OCI-LY7 (cell line): ENCODE data around the gene SLC25A29. TPM values are rescaled to one million over a fixed set of nuclear protein-coding genes. Genes with fewer than 3 reads are reported as not detected.

Source experiments
- Bru-seq: library from RNA; stranded (reverse); fragments of 400-500 nt; gene quantifications from one replicate; lab custom pipeline; 2021; lab: Mats Ljungman, UMichigan
- BruChase-seq, 2 experiments: library from RNA; stranded (reverse); fragments of 400-500 nt; gene quantifications; one replicate each; lab custom pipeline; 2021; lab: Mats Ljungman, UMichigan
- BruUV-seq: library from RNA; stranded (reverse); fragments of 400-500 nt; replicated peaks from 2 replicates; lab custom pipeline; 2021; lab: Mats Ljungman, UMichigan
- CTCF ChIA-PET: fragments of 300-600 bp; sonication (Branson Sonifier 250); formaldehyde crosslinking; loops from one replicate; lab custom pipeline; 2022; ENCODE audit warnings: antibody characterized with exemption; ENCODE audit not compliant: unreplicated experiment; lab: Charles Lee
- POLR2A ChIA-PET: fragments of 300-600 bp; sonication (Branson Sonifier 250); formaldehyde crosslinking; loops from one replicate; lab custom pipeline; 2022; ENCODE audit warnings: antibody characterized with exemption; lab: Charles Lee
- DNase-seq: peaks from one replicate; pipeline ENCODE4 v3.0.0-alpha.2; 2015; ENCODE audit warnings: low spot score
- H2AFZ ChIP-seq: fragments of 200-600 bp; sonication (generic), shearing (Covaris generic); 2 replicates; pipeline ENCODE4 v1.6.1; 2014; ENCODE audit warnings: mild to moderate bottlenecking, antibody characterized with exemption, low read length, moderate library complexity
- H3K27ac ChIP-seq: fragments of 200-600 bp; sonication (generic); 2 replicates; pipeline ENCODE4 v1.5.1; 2014; ENCODE audit warnings: mixed run types, low read depth, mild to moderate bottlenecking, moderate library complexity, low read length, inconsistent platforms; ENCODE audit not compliant: poor library complexity, severe bottlenecking
- H3K36me3 ChIP-seq: fragments of 200-600 bp; sonication (generic); 2 replicates; pipeline ENCODE4 v1.6.1; 2014; ENCODE audit warnings: mild to moderate bottlenecking, antibody characterized with exemption, low read length, moderate library complexity, mixed read lengths; ENCODE audit not compliant: insufficient read depth
- H3K4me1 ChIP-seq: fragments of 200-600 bp; sonication (generic); 2 replicates; pipeline ENCODE4 v1.5.1; 2014; ENCODE audit warnings: mild to moderate bottlenecking, low read length; ENCODE audit not compliant: insufficient read depth, poor library complexity, severe bottlenecking
- H3K4me2 ChIP-seq: fragments of 200-600 bp; sonication (generic); 2 replicates; pipeline ENCODE4 v1.6.1; 2014; ENCODE audit warnings: mild to moderate bottlenecking, low read length
- H3K4me3 ChIP-seq: fragments of 200-600 bp; sonication (generic); 2 replicates; pipeline ENCODE4 v1.5.1; 2014; ENCODE audit warnings: mild to moderate bottlenecking, low read depth, low read length; ENCODE audit not compliant: poor library complexity, severe bottlenecking
- H3K79me2 ChIP-seq: fragments of 200-600 bp; sonication (generic); 2 replicates; pipeline ENCODE4 v1.6.1; 2016; ENCODE audit warnings: low read depth, mild to moderate bottlenecking, low read length, moderate library complexity, mixed read lengths; ENCODE audit not compliant: insufficient read depth
- H3K9me2 ChIP-seq: fragments of 200-600 bp; sonication (generic); 2 replicates; pipeline ENCODE4 v1.6.1; 2016; ENCODE audit warnings: mild to moderate bottlenecking, low read length, mixed read lengths; ENCODE audit not compliant: insufficient read depth
- H3K9me3 ChIP-seq: fragments of 200-600 bp; sonication (generic); 2 replicates; pipeline ENCODE4 v1.6.1; 2014; ENCODE audit warnings: mild to moderate bottlenecking, mixed run types, low read length, mixed read lengths
- H4K20me1 ChIP-seq: fragments of 200-600 bp; sonication (generic); 2 replicates; pipeline ENCODE4 v1.6.1; 2014; ENCODE audit warnings: mild to moderate bottlenecking, antibody characterized with exemption, low read length, moderate library complexity, mixed read lengths; ENCODE audit not compliant: insufficient read depth
- EZH2phosphoT487 ChIP-seq: fragments of 200-600 bp; sonication (generic); IDR thresholded peaks from 2 replicates; pipeline ENCODE4 v1.6.1; 2018; ENCODE audit warnings: low read depth, borderline replicate concordance, mild to moderate bottlenecking, mixed run types, antibody characterized with exemption, low read length, moderate library complexity, mixed read lengths
- intact Hi-C: fragments of 100-400 bp; cut with micrococcal nuclease; formaldehyde crosslinking; loops from one replicate; pipeline ENCODE4 v1.10.0; 2022; ENCODE audit not compliant: unreplicated experiment
- long read RNA-seq: library from polyadenylated mRNA; stranded (forward); transcript quantifications from one replicate; pipeline ENCODE4 v2.0.0, GENCODE V29; 2022
- total RNA-seq, 2 experiments: library from RNA; depleted of rRNA in 1 of 2; stranded (reverse); fragments of >200 nt in 1 of 2; shearing (Covaris generic) in 1 of 2; gene quantifications; 2 replicates each; pipeline ENCODE4 v1.2.3, GENCODE V29; 2014 to 2022
- TF ChIP-seq, protein P1 (sequence below): fragments of 200-600 bp; sonication (generic); conservative IDR thresholded peaks from 2 replicates; pipeline ENCODE4 v1.5.1; 2014; ENCODE audit warnings: mild to moderate bottlenecking, antibody characterized with exemption, low read length, moderate library complexity, mixed read lengths

Gene SLC25A29, protein sequence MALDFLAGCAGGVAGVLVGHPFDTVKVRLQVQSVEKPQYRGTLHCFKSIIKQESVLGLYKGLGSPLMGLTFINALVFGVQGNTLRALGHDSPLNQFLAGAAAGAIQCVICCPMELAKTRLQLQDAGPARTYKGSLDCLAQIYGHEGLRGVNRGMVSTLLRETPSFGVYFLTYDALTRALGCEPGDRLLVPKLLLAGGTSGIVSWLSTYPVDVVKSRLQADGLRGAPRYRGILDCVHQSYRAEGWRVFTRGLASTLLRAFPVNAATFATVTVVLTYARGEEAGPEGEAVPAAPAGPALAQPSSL
- total RNA-seq (2014; rRNA removed; shearing (Covaris generic)) (34.8 and 37.4 TPM in 2 replicates), total RNA-seq (2022) (14.6 and 18.1 TPM in 2 replicates), Bru-seq, nascent RNA (percentile 37 among the genes with signal in this experiment), BruChase-seq, experiment 1, labeled RNA remaining after a 6-hour chase (percentile 41 among the genes with signal in this experiment), BruChase-seq, experiment 2, labeled RNA remaining after a 2-hour chase (percentile 41 among the genes with signal in this experiment)
- long read RNA-seq, full-length matches to known transcripts: 14 of 20 reads
- long read RNA-seq, partial matches to known transcripts: 0 of 20 reads
- long read RNA-seq, other reads (novel, unspliced or antisense): 6 of 20 reads

DNA sequence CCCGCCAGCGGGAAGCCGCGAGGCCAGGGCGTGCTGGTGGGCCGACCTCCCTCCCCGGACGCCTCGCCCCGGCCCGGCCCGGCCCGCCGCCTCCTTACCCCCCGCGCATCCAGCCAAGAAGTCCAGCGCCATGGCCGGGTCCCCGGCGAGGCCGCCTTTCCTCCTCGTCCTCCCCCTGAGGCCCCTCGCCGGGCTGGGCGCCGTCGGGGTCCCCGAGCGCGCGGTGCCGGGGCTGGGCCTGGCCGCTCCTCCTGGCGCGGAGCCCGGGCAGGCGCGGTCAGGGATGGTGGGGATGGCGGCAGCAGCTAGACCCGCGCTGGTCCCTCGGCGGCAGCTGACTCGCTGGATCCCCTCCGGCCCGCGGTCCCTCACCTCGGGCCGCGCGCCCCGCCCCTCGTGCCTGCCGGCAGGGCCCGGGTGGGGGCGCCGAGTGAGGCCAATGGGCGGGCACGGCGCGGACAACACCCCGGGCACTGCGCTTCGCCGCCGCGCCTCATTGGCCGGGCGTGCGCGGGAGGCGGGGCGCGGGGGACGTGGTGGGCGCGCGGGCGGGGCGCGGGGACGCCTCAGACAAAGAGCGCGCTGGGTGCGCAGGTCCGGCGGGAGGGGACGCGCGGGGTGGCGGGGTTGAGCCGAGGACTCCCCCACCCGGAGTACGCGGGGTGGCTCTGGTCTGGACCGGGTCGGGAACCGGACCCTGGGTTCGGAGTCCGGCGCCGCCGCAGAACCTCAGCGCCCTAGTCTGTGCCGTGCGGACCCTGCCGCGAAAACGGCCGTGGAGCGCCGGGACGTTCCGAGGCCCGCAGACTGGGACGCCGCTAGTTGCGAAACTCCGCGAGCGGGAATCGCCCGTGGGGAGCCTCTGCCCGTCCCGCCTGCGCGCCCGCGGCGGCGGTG lies at the start of gene SLC25A29:
Gene SLC25A29 (minus strand): TSS at position 344 of the 897 bp plus-strand sequence. CDS start 212 bp downstream, at position 132.
- ChIA-PET CTCF (no interaction called here), POLR2A (no interaction called here)
- H3K36me3 ChIP-seq: no peaks in the 10 kb centered on the region
- H2AFZ ChIP-seq: peak within 1 kb of the TSS; percentile 84
- peak within 1 kb of the TSS; percentile 83 for H3K4me2 ChIP-seq
- H3K9me2 ChIP-seq: no peaks in the 10 kb centered on the region
- H4K20me1 ChIP-seq: no peaks in the 10 kb centered on the region
- H3K27ac ChIP-seq: no peak within 1 kb of the TSS
- H3K79me2 ChIP-seq: no peaks in the 10 kb centered on the region
- no TSS peak for BruUV-seq
- TF ChIP-seq, protein P1, sequence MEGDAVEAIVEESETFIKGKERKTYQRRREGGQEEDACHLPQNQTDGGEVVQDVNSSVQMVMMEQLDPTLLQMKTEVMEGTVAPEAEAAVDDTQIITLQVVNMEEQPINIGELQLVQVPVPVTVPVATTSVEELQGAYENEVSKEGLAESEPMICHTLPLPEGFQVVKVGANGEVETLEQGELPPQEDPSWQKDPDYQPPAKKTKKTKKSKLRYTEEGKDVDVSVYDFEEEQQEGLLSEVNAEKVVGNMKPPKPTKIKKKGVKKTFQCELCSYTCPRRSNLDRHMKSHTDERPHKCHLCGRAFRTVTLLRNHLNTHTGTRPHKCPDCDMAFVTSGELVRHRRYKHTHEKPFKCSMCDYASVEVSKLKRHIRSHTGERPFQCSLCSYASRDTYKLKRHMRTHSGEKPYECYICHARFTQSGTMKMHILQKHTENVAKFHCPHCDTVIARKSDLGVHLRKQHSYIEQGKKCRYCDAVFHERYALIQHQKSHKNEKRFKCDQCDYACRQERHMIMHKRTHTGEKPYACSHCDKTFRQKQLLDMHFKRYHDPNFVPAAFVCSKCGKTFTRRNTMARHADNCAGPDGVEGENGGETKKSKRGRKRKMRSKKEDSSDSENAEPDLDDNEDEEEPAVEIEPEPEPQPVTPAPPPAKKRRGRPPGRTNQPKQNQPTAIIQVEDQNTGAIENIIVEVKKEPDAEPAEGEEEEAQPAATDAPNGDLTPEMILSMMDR: no peak
- no peak for TF ChIP-seq EZH2phosphoT487
- DNase-seq: peak; percentile 88
- peaks cover 7% of the 10 kb centered on the region for H3K4me1 ChIP-seq
- H3K9me3 ChIP-seq: no peaks in the 10 kb centered on the region
- intact Hi-C loops: loop anchor here (2.0 kb wide), 1 partner anchor 70 kb away; the partner anchor contains the start of gene WDR25
- H3K4me3 ChIP-seq: peak within 1 kb of the TSS; percentile 75

DNA sequence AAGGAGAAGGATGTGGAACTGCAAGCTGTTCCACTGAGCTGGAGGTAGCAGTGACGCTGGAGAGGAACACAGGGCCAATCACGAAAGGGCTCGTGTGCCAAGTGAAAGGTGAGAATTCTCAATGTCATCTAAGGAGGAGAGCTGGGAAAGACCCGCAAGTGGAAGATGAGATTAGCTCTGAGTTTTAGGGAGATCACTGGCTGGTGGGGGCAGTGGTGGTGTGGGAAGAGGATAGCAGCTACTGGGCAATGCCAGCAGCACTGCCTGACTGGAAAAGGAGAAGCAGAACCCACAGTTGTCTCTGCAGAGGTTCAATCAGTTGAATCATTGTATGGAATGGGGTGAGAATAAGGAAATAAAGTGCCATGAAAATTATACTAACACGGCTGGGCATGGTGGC lies 44.7 kb upstream of the SLC25A29 start:
- H3K36me3 ChIP-seq: peaks cover 49% of the 10 kb centered on the region
- no peak for DNase-seq
- H3K4me3 ChIP-seq: no peak overlapping the region
- H3K4me1 ChIP-seq: no peaks in the 10 kb centered on the region
- no peaks in the 10 kb centered on the region for H4K20me1 ChIP-seq
- no peaks in the 10 kb centered on the region for H3K9me2 ChIP-seq
- intact Hi-C loops: no loop called here
- H3K4me2 ChIP-seq: no peak overlapping the region
- POLR2A ChIA-PET: no interaction called here
- H2AFZ ChIP-seq: no peak overlapping the region
- no peak overlapping the region for H3K27ac ChIP-seq
- CTCF ChIA-PET: no interaction called here
- H3K79me2 ChIP-seq: no peaks in the 10 kb centered on the region
- H3K9me3 ChIP-seq: no peaks in the 10 kb centered on the region
- no peak for TF ChIP-seq EZH2phosphoT487
- TF ChIP-seq, protein P1: no peak
- no TSS peak for BruUV-seq
